HCT116 (cell line): ENCODE measurements around the gene ABHD17C. TPM values are rescaled to one million over a fixed set of nuclear protein-coding genes. Genes with fewer than 3 reads are reported as not detected.

Experiments used
- ATAC-seq: fragments of 200-7000 bp; cut with Tn5 transposase; 2 replicates; pipeline ENCODE4 v1.9.1; 2020; ENCODE audit warnings: mild to moderate bottlenecking, moderate library complexity
- BruUV-seq: library from RNA; stranded (reverse); fragments of 400-500 nt; replicated peaks from 2 replicates; lab custom pipeline; 2021; lab: Mats Ljungman, UMichigan
- CTCF ChIA-PET: fragments of 300-600 bp; sonication (Branson Sonifier 250); formaldehyde crosslinking; loops from one replicate; lab custom pipeline; 2021; ENCODE audit warnings: antibody characterized with exemption; lab: Charles Lee
- POLR2A ChIA-PET: fragments of 300-600, 350-600 bp; sonication (Branson Sonifier 250); formaldehyde crosslinking; loops from one replicate; lab custom pipeline; 2021; ENCODE audit warnings: antibody characterized with exemption; lab: Charles Lee
- RAD21 ChIA-PET, 2 experiments: fragments of 300-600 bp; sonication (Branson Sonifier 250); formaldehyde crosslinking; loops; one replicate each; lab custom pipeline; 2023; ENCODE audit warnings: low total read pairs in 2 of 2; ENCODE audit not compliant: uncharacterized antibody in 2 of 2, unreplicated experiment in 2 of 2, low non-redundant PET in 1 of 2; lab: Charles Lee
- DNase-seq: peaks from one replicate; pipeline ENCODE4 v3.0.0-alpha.2; 2010; ENCODE audit warnings: low read depth, low spot score
- H2AFZ ChIP-seq: fragments of 200-600 bp; shearing (Covaris generic), sonication (generic); 2 replicates; pipeline ENCODE4 v1.6.1; 2017; ENCODE audit warnings: low read depth, mixed run types, mixed read lengths, antibody characterized with exemption, low read length; ENCODE audit not compliant: poor library complexity, severe bottlenecking
- H3K27ac ChIP-seq: 2 replicates; pipeline ENCODE4 v1.5.1; 2012; ENCODE audit warnings: low read depth, low read length
- H3K27me3 ChIP-seq: fragments of 200-600 bp; sonication (generic); 2 replicates; pipeline ENCODE4 v1.6.1; 2016; ENCODE audit warnings: mixed run types, low read length, mixed read lengths; ENCODE audit not compliant: insufficient read depth
- H3K36me3 ChIP-seq, 2 experiments: fragments of 200-500 bp in 1 of 2; fragments of 200-600 bp in 1 of 2; sonication (Bioruptor generic) in 1 of 2; sonication (generic) in 1 of 2; 2 replicates each; pipeline versions ENCODE4 v1.5.1 to v1.6.1; 2014 to 2016; ENCODE audit warnings: low read length in 2 of 2, inconsistent platforms in 1 of 2, mixed read lengths in 1 of 2, mixed run types in 1 of 2; ENCODE audit not compliant: insufficient read depth in 2 of 2, control insufficient read depth in 1 of 2
- H3K4me1 ChIP-seq, 2 experiments: fragments of 200-600 bp in 1 of 2; sonication (generic) in 1 of 2; 2 replicates each; pipeline versions ENCODE4 v1.5.1 to v1.6.1; 2012 to 2017; ENCODE audit warnings: low read length in 2 of 2, inconsistent platforms in 1 of 2, mild to moderate bottlenecking in 1 of 2, mixed read lengths in 1 of 2, mixed run types in 1 of 2, moderate library complexity in 1 of 2; ENCODE audit not compliant: insufficient read depth in 2 of 2, control insufficient read depth in 1 of 2
- H3K4me2 ChIP-seq: fragments of 200-600 bp; sonication (generic); 2 replicates; pipeline ENCODE4 v1.6.1; 2017; ENCODE audit warnings: mixed run types, low read length, mixed read lengths
- H3K4me3 ChIP-seq, 2 experiments: fragments of 200-600 bp in 1 of 2; sonication (generic) in 1 of 2; replicated peaks in 1 of 2; 2 replicates each; pipeline ENCODE4 v1.5.1; 2011 to 2016; ENCODE audit warnings: low read length in 2 of 2, control low read depth in 1 of 2, low read depth in 1 of 2, mild to moderate bottlenecking in 1 of 2, mixed read lengths in 1 of 2, mixed run types in 1 of 2
- H3K79me2 ChIP-seq: fragments of 200-600 bp; sonication (generic); 2 replicates; pipeline ENCODE4 v1.6.1; 2017; ENCODE audit warnings: mild to moderate bottlenecking, mixed run types, low read length, moderate library complexity, mixed read lengths; ENCODE audit not compliant: insufficient read depth
- H3K9ac ChIP-seq: fragments of 200-600 bp; sonication (generic); 2 replicates; pipeline ENCODE4 v1.6.1; 2016; ENCODE audit warnings: low read length, mixed read lengths
- H3K9me2 ChIP-seq: fragments of 200-600 bp; sonication (generic), shearing (Covaris generic); 2 replicates; pipeline ENCODE4 v1.6.1; 2017; ENCODE audit warnings: mixed run types, mild to moderate bottlenecking, moderate library complexity; ENCODE audit not compliant: insufficient read depth
- H3K9me3 ChIP-seq, 2 experiments: fragments of 200-500 bp in 1 of 2; fragments of 200-600 bp in 1 of 2; sonication (Bioruptor generic) in 1 of 2; sonication (generic) in 1 of 2; 2 replicates each; pipeline ENCODE4 v1.6.1; 2014 to 2017; ENCODE audit warnings: low read length in 2 of 2, mixed read lengths in 2 of 2, inconsistent platforms in 1 of 2, low read depth in 1 of 2, mild to moderate bottlenecking in 1 of 2, mixed run types in 1 of 2, moderate library complexity in 1 of 2; ENCODE audit not compliant: control insufficient read depth in 1 of 2, insufficient read depth in 1 of 2
- H4K20me1 ChIP-seq: fragments of 200-600 bp; sonication (generic), shearing (Covaris generic); 2 replicates; pipeline ENCODE4 v1.6.1; 2017; ENCODE audit warnings: mixed run types, mild to moderate bottlenecking, moderate library complexity; ENCODE audit not compliant: insufficient read depth
- ATF3 ChIP-seq: IDR thresholded peaks from 2 replicates; pipeline ENCODE4 v1.6.1; 2012
- CBX3 ChIP-seq: IDR thresholded peaks from 2 replicates; pipeline ENCODE4 v1.6.1; 2012; ENCODE audit warnings: low read depth
- CEBPB ChIP-seq: IDR thresholded peaks from 2 replicates; pipeline ENCODE4 v1.6.1; 2012; ENCODE audit warnings: low read depth
- CTCF ChIP-seq, 3 experiments: fragments of 200-600 bp in 1 of 3; sonication (generic) in 1 of 3; IDR thresholded peaks in 2 of 3; conservative IDR thresholded peaks in 1 of 3; 2 replicates each; pipeline ENCODE4 v1.5.1; 2012 to 2017; ENCODE audit warnings: low read depth in 2 of 3, low read length in 2 of 3, antibody characterized with exemption in 1 of 3, borderline replicate concordance in 1 of 3, control low read depth in 1 of 3, mild to moderate bottlenecking in 1 of 3, mixed read lengths in 1 of 3, mixed run types in 1 of 3, moderate library complexity in 1 of 3; ENCODE audit not compliant: insufficient read depth in 1 of 3
- ELF1 ChIP-seq: IDR thresholded peaks from 2 replicates; pipeline ENCODE4 v1.6.1; 2012; ENCODE audit warnings: low read depth, borderline replicate concordance
- EZH2 ChIP-seq: fragments of 200-600 bp; sonication (generic); IDR thresholded peaks from 2 replicates; pipeline ENCODE4 v1.6.1; 2017; ENCODE audit warnings: antibody characterized with exemption, mixed run types
- FOSL1 ChIP-seq: IDR thresholded peaks from 2 replicates; pipeline ENCODE4 v1.6.1; 2012; ENCODE audit warnings: low read depth
- JUND ChIP-seq: IDR thresholded peaks from 2 replicates; pipeline ENCODE4 v1.6.1; 2012
- MAX ChIP-seq: IDR thresholded peaks from 2 replicates; pipeline ENCODE4 v1.6.1; 2012
- RAD21 ChIP-seq: IDR thresholded peaks from 2 replicates; pipeline ENCODE4 v1.6.1; 2012; ENCODE audit warnings: low read depth, mild to moderate bottlenecking
- SIN3A ChIP-seq: IDR thresholded peaks from 2 replicates; pipeline ENCODE4 v1.6.1; 2012; ENCODE audit warnings: low read depth
- SP1 ChIP-seq: IDR thresholded peaks from 2 replicates; pipeline ENCODE4 v1.6.1; 2012; ENCODE audit warnings: low read depth
- SRF ChIP-seq: IDR thresholded peaks from 2 replicates; pipeline ENCODE4 v1.6.1; 2012; ENCODE audit warnings: low read depth
- TCF7L2 ChIP-seq: IDR thresholded peaks from 2 replicates; pipeline ENCODE4 v1.7.0; 2011; ENCODE audit warnings: borderline replicate concordance, inconsistent platforms; ENCODE audit not compliant: insufficient read depth, insufficient read length; ENCODE audit errors: extremely low read depth
- YY1 ChIP-seq: IDR thresholded peaks from 2 replicates; pipeline ENCODE4 v1.6.1; 2011; ENCODE audit warnings: low read length, low read depth, moderate library complexity, mild to moderate bottlenecking; ENCODE audit not compliant: insufficient replicate concordance; ENCODE audit errors: extremely low read depth
- ZBTB33 ChIP-seq: IDR thresholded peaks from 2 replicates; pipeline ENCODE4 v1.6.1; 2011; ENCODE audit warnings: mild to moderate bottlenecking, low read length, moderate library complexity; ENCODE audit not compliant: insufficient replicate concordance; ENCODE audit errors: extremely low read depth
- ZFX ChIP-seq: fragments of 450-650 bp; IDR thresholded peaks from 2 replicates; pipeline ENCODE4 v1.6.1; 2017
- ZNF274 ChIP-seq: fragments of 200-500 bp; sonication (Bioruptor generic); IDR thresholded peaks from 2 replicates; pipeline ENCODE4 v1.6.1; 2014; ENCODE audit warnings: mild to moderate bottlenecking, low read depth, low read length, inconsistent platforms
- intact Hi-C: fragments of 100-400 bp; cut with micrococcal nuclease; formaldehyde crosslinking; loops from 2 replicates; pipeline ENCODE4 v1.10.0; 2022
- total RNA-seq: library from RNA; stranded (reverse); gene quantifications from one replicate; pipeline ENCODE4 v1.2.1, GENCODE V29; 2021; ENCODE audit not compliant: unreplicated experiment

ABHD17C gene
- total RNA-seq, 1 experiment from 2014 or later = 27.9 TPM

GRCh38 chr15:80727196-80727595 is 32.1 kb downstream of the ABHD17C start (continued):
- TF ChIP-seq CBX3 (no peak), SIN3A (no peak), EZH2 (no peak), SRF (no peak), ELF1 (no peak), TCF7L2 (no peak), FOSL1 (no peak), MAX (no peak), YY1 (no peak), JUND (no peak), ZBTB33 (no peak)

- Histone ChIP-seq H3K4me3 (no peak overlapping the region), H3K4me1 (no peaks in the 10 kb centered on the region), H3K27ac (no peak overlapping the region), H3K4me2 (no peak overlapping the region), H3K9me2 (no peaks in the 10 kb centered on the region), H3K36me3 (peaks cover 0 to 7% of the 10 kb centered on the region in 2 experiments; a peak in 1 of 4 replicates), H3K27me3 (no peaks in the 10 kb centered on the region), H2AFZ (no peak overlapping the region), H4K20me1 (no peaks in the 10 kb centered on the region), H3K9ac (no peak overlapping the region), H3K79me2 (peaks cover 77% of the 10 kb centered on the region), H3K9me3 (no peaks in the 10 kb centered on the region)
- RAD21 ChIA-PET = no interaction called here
- ATAC-seq = no peak
- intact Hi-C loops = no loop called here
- no TSS peak for BruUV-seq
- POLR2A ChIA-PET = no interaction called here
- no peak for DNase-seq
- CTCF ChIA-PET = no interaction called here
- TF ChIP-seq RAD21 (no peak), MAX (no peak), ZFX (no peak), JUND (no peak), TCF7L2 (no peak), SIN3A (no peak), ZBTB33 (no peak), SRF (no peak), YY1 (no peak), CTCF (IDR thresholded peaks at IDR 0.05 in 2 of 3, conservative IDR thresholded peaks at IDR 0.05 in 1 of 3; ENCODE audit: borderline replicate concordance in 1 of 3, insufficient read depth in 1 of 3, low read depth in 2 of 3, low read length in 2 of 3) (no peak), FOSL1 (no peak), CEBPB (no peak), SP1 (no peak), ATF3 (no peak), ZNF274 (no peak), ELF1 (no peak)
Observed at GRCh38 chr15:80727596-80727995, 32.5 kb downstream of the ABHD17C start.
